MV-4-11 (cell line): ENCODE data around the gene MRPL53.
"Not testable (repeated sequence)": the region's sequence is repeated elsewhere in the genome, so short reads cannot be mapped to it uniquely, and the experiment has no call there.

Experiments used
- DNase-seq: peaks from one replicate; lab custom pipeline; 2025; lab: John Stamatoyannopoulos, UW

Gene MRPL53

GRCh38 chr2:74482801-74483674 lies 10.6 kb upstream of the MRPL53 start, which contains the start of the genes CCDC142 and TTC31:
TSS of gene CCDC142 (minus strand) at chr2:74482998. CDS start at chr2:74482837, 161 bp downstream.
TSS of gene TTC31 (plus strand) at chr2:74483081. CDS start at chr2:74483096, 15 bp downstream.
- DNase-seq, result peak; percentile 93

DNA sequence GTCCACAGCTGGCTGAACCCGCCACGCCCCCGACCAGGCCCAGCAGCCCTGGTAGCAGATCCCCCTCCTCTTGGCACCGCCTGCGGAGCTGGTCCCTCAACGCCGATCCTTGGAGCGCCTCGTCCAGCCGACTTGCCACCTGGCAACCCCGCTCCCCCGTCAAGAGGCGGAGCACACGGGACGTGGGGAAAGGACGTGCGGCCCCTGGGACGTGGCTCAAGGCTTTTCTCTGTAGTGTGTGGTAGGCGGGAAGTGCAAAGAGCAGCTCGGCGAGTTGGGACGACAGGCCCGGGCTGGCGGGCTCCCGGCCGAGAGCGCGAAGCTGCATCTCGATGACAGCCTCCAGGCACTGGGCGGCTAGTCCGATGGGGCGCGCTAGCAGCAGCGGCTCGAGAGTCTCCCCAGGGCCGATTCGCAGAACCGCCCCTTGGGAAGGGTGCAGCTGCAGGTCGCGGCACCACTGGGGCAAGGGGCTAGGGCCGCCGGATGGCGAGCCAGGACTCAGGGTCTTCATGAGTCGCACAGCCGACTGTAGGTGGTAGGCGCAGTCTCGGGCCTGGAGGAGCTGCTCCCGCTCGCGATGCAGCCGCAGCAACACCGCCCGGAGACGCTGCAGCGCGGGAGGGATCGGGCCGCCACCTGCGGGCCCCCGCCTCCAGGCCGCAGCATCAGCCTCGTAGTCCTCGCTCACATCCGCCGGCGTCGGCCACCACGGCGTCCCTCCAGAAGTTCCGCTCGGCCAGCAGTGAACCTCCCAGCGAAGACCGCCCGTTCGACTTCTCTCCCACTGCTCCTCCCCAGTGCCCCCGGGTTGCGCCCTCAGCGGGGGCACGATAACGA lies 9.7 kb upstream of the MRPL53 start:
- peak; percentile 47 for DNase-seq

DNA sequence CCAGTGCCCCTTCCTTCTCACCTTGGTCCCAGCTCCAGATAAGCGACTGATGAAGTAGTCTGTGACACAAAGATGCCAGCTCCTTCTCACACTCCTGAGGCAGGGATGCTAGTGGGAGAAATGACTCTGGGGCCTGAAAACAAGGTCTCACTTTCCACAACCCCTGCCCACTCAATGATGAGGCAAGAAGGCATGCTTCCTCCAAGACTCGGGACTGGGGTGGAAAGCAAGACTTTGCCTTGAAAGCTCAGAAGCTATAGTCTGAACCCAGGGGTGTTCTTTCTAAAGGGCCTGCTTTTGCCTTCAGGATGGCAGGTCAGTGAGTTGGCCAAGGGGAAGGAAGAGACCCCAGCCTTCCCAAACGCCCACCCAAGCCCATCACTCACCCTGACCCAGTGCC lies 9.0 kb upstream of the MRPL53 start:
- no peak for DNase-seq

DNA sequence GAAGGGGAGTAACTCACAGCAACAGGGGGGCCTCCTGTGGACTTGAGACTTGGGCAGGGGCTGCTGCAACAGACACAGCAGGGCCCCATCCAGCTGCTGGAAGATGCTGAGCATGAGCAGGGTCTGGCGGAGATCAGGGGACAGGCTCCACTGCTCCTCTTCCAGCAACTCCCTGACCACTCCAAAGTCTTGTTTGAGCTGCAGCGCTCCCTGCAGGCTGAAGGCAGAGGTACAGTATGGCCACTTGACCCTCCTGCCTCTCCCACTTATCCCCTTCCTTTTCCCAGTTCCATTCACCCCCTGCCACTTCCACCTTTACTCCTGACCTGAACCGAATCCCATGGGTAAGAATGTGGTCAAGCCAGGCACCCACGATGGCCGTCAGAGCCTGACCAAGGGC lies 2.4 kb upstream of the MRPL53 start:
- no peak for DNase-seq

DNA sequence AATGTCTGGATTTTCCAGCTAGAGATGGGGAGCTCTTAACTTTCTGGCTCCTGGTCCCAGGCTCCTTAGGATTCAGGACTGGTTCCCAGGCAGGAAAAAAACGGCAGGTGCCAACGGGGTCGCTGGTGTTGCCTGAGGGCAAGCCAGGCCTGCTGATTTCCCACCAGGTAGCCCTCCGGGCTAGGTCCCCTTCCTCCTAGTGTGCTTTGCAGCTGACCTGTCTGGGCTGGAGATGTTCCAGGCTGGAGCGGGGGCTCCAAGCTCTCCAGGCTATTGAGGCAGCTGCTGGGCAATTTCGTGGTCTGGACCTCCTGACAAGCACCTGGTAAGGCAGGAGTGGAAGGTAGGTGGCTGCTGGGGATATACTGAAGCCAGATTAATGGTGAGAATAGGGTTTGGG lies 2.0 kb upstream of the MRPL53 start:
- no peak for DNase-seq

DNA sequence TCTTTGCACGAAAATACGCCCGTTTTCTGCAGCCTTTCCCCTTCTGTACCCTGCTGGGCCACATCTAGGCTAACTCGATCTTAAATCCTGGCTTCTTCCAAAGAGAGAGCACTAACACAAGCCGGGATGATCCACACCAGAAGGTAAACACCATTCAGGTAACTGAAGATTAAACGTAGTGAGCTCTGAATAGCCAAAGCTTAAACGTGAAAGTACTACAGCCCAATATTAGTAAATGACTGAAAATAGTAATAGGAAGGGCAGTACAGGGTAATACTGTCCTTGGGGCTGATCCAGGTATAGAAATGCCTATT lies 422 bp upstream of the MRPL53 start:
- DNase-seq, result no peak

- DNase-seq, result no peak
Measured at GRCh38 chr2:74471332-74472065, 981 bp downstream of the MRPL53 start.

GRCh38 chr2:74470742-74471141 lies 1.7 kb downstream of the MRPL53 start:
- not testable (repeated sequence) for DNase-seq

GRCh38 chr2:74464406-74464805 lies 8.1 kb downstream of the MRPL53 start:
- no peak for DNase-seq

GRCh38 chr2:74462786-74463105 lies 9.7 kb downstream of the MRPL53 start:
- no peak for DNase-seq

DNA sequence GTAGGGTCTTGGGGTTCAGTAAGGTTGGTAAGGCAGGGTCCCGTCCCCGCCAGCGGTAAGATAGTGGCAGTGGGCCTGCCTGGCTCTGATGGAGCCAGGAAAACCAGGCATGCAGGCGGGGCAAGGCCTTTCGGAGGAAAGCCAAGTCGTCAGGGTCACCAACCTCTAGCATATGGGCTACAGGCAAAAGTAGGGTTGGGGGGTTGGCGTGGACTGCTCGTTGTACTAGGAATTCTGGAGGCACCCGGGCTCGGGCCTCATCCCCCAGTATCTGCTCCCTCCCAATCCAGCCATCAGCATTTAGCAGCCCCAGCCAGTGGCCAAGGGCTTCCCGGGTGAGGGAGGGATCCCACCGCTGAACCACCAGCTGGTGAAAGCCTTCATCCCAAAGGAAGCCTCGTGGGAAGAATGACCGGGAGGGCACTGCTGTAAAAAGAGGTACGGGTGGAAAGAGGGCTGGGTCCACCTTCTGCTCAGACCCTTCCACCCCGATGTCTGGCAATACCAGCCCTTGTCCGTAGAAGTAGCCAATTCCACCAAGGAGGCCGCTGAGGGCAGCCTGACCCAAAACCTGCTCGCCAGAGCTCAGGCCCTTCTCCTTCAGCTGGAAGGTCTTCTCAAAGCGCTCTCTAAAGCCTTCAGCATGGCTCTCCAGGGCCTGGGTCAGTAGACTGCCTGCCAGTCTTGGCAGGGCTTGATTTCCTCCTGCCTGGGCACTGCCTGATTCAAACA lies 10.3 kb downstream of the MRPL53 start:
- no peak for DNase-seq

DNA sequence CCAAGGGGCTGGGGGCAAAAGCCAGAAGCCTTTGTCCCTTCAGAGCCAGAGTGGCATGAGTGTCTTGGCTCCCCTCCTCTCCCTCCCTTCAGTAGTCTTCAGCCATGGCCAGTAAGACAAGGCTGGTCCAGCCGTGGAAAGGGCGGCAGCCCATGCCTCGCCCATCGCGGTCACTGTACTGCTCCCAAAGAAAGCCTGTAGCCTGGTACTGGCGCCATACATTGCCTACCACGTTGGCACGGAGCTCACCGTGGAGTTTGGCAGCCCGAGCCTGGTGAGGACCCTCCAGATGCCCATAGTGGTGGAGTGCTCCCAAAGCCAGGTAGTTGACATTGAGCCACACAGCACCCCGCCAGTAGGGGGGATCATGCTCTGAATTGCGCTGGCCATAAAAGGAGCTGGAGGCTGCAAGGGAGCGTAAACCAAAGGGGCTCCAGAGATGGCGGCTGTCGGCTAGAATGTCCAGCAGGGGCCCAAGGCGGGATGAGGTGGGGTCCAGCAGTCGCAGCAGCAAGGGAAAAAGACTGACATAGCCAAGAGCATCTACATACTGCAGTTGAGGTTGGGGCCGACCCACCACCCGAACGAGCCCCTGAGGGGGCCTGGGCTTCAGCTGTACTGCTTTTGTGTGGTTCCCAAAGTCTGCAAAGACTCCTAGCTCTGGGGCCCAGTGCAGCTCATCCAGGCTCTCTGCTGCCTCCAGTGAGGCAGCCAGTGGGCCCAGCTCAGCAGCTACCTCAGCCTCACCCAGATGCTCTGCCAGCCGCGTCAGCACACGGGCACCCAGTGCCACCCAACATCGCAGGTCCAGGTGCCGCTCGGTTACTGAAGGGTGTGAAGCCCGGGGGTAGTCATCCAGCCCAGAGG lies 11.1 kb downstream of the MRPL53 start:
- DNase-seq, result no peak

DNA sequence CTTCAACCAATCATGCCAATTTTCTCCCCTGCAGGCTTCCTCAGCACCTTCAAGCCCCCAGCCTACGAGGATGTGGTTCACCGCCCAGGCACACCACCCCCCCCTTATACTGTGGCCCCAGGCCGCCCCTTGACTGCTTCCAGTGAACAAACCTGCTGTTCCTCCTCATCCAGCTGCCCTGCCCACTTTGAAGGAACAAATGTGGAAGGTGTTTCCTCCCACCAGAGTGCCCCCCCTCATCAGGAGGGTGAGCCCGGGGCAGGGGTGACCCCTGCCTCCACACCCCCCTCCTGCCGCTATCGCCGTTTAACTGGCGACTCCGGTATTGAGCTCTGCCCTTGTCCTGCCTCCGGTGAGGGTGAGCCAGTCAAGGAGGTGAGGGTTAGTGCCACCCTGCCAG lies 12.3 kb downstream of the MRPL53 start:
- not testable (repeated sequence) for DNase-seq

GRCh38 chr2:74459503-74460118 lies 12.9 kb downstream of the MRPL53 start:
- not testable (repeated sequence) for DNase-seq

DNA sequence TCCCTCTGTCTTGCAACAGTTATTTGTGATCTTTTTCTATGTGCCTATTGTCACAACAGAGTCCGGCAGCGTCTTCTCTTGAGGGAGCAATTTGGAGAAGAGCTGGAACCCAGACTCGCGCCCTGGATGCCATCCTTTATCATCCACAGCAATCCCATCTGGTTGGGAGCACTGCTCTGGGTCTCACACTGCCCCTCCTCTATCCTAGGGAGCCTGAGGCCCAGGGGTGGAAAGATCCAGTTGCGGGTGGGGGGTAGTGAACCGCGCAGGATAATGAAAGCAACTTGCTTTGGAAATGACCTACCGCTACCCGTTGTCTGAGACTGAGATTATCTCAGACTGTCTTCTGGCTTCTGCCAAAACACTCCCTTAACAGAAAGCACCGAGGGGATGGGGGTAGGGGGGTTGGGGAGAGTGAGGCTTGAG lies 13.5 kb downstream of the MRPL53 start:
- no peak for DNase-seq

DNA sequence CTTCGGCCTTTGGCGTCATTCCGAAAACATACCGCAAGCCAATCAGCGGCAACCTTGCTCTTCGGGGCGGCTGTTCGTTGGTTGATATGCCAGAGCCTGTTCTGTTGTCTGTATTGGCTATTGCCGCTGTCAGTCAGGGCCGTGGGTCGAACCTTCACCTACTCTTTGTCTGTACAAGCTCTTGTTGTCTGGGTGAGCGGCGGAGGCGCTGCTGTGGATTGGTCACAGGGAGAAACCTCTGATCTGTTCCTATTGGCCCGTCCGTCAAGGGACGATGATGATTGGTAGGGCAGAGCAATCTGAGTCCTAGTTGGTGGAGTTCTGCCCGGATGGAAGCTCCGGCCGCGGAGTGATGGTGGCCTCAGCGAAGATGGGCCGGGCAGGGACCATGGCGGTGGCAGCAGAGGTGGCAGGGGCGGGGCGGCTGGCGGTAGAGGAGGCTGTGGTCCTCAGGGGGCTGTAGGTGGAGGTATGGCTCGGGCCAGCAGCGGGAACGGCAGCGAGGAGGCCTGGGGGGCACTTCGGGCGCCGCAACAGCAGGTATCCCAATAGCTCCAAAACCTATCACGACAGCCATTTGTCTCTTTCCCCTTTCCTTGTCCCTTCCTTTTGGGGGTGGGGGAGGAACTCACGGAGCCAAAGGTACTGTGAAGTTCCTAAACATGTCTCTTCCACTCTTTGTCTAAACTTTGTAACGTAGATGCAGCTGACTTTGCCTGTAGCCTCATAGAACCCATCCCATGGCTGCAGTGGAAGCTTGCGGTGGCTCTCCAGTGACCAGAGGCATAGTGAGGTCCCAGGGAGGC lies 14.1 kb downstream of the MRPL53 start, which contains the start of gene WBP1:
WBP1 (plus strand) TSS at position 307 of the 806 bp plus-strand sequence; CDS start at position 472, 165 bp downstream.
- DNase-seq, result peak; percentile 100

GRCh38 chr2:74457549-74458131 lies 14.8 kb downstream of the MRPL53 start:
- DNase-seq, result peak; percentile 35

- DNase-seq, result no peak
Measured at GRCh38 chr2:74457129-74457548, 15.3 kb downstream of the MRPL53 start.
